Stimulated activated naive CD4-positive, alpha-beta T cell treated with Interleukin-2 at 50 U/mL for 16 hours (primary cell): Measurements from ENCODE around the gene ZFPM1.
"Not testable (repeated sequence)": the region's sequence is repeated elsewhere in the genome, so short reads cannot be mapped to it uniquely, and the experiment has no call there.

Experiments used
- DNase-seq: peaks from one replicate; lab custom pipeline; 2025; lab: John Stamatoyannopoulos, UW

Gene ZFPM1

GRCh38 chr16:88480829-88481228, 27.7 kb downstream of the ZFPM1 start:
- DNase-seq: no peak

GRCh38 chr16:88481851-88482250, 28.8 kb downstream of the ZFPM1 start:
- DNase-seq: no peak

GRCh38 chr16:88482630-88483391, 29.7 kb downstream of the ZFPM1 start:
- DNase-seq: no peak

- no peak for DNase-seq
These were observed 30.2 kb downstream of the ZFPM1 start for GRCh38 chr16:88483392-88483641.

GRCh38 chr16:88484505-88485365, 31.7 kb downstream of the ZFPM1 start:
- DNase-seq: no peak

GRCh38 chr16:88485366-88485741, 32.3 kb downstream of the ZFPM1 start:
- DNase-seq: not testable (repeated sequence)

- no peak for DNase-seq
These were observed 33.5 kb downstream of the ZFPM1 start for GRCh38 chr16:88486398-88487123.

- DNase-seq: no peak
These were observed 34.0 kb downstream of the ZFPM1 start for GRCh38 chr16:88487124-88487432.

GRCh38 chr16:88487920-88488851, 35.1 kb downstream of the ZFPM1 start:
- no peak for DNase-seq

GRCh38 chr16:88489163-88489741, 36.2 kb downstream of the ZFPM1 start:
- DNase-seq: no peak

- no peak for DNase-seq
These were observed 38.0 kb downstream of the ZFPM1 start for GRCh38 chr16:88491001-88491559.

GRCh38 chr16:88491560-88492310, 38.7 kb downstream of the ZFPM1 start:
- no peak for DNase-seq

GRCh38 chr16:88493879-88494278, 40.8 kb downstream of the ZFPM1 start:
- DNase-seq: no peak

- DNase-seq: no peak
These were observed 41.5 kb downstream of the ZFPM1 start for GRCh38 chr16:88494335-88495154.

GRCh38 chr16:88495268-88495772, 42.2 kb downstream of the ZFPM1 start:
- DNase-seq: no peak

- DNase-seq: no peak
These were observed 44.7 kb downstream of the ZFPM1 start for GRCh38 chr16:88497561-88498462.

GRCh38 chr16:88498576-88499208, 45.6 kb downstream of the ZFPM1 start:
- no peak for DNase-seq

- no peak for DNase-seq
These were observed 46.2 kb downstream of the ZFPM1 start for GRCh38 chr16:88499292-88499691.
